Hepatocyte (in vitro differentiated cells): ENCODE results near the gene CENPB. TPM values are rescaled to one million over a fixed set of nuclear protein-coding genes. Genes with fewer than 3 reads are reported as not detected.
"Not testable (repeated sequence)": the region's sequence is repeated elsewhere in the genome, so short reads cannot be mapped to it uniquely, and the experiment has no call there.

Experiments used
- DNase-seq: peaks from one replicate; pipeline ENCODE4 v3.0.0-alpha.2; 2016; ENCODE audit warnings: low spot score
- H2AFZ ChIP-seq: fragments of 200-600 bp; sonication (generic); 2 replicates; pipeline ENCODE4 v1.6.0; 2016; ENCODE audit warnings: antibody characterized with exemption, mild to moderate bottlenecking
- H3K27ac ChIP-seq: fragments of 200-600 bp; sonication (generic); 2 replicates; pipeline ENCODE4 v1.5.1; 2016; ENCODE audit warnings: mild to moderate bottlenecking
- H3K27me3 ChIP-seq: fragments of 200-600 bp; sonication (generic); 2 replicates; pipeline ENCODE4 v1.6.1; 2016
- H3K36me3 ChIP-seq: fragments of 200-600 bp; sonication (generic); replicated peaks from 2 replicates; pipeline ENCODE4 v1.5.1; 2016; ENCODE audit warnings: low read depth; ENCODE audit not compliant: insufficient read depth
- H3K4me1 ChIP-seq: fragments of 200-600 bp; sonication (generic); 2 replicates; pipeline ENCODE4 v1.5.1; 2016; ENCODE audit warnings: mild to moderate bottlenecking, moderate library complexity; ENCODE audit not compliant: insufficient read depth
- H3K4me2 ChIP-seq: fragments of 200-600 bp; sonication (generic); 2 replicates; pipeline ENCODE4 v1.6.0; 2016
- H3K4me3 ChIP-seq: fragments of 200-600 bp; sonication (generic); 2 replicates; pipeline ENCODE4 v1.5.1; 2016; ENCODE audit warnings: mild to moderate bottlenecking
- H3K79me2 ChIP-seq: fragments of 200-600 bp; sonication (generic); 2 replicates; pipeline ENCODE4 v1.6.0; 2017; ENCODE audit warnings: mild to moderate bottlenecking
- H3K9me2 ChIP-seq: fragments of 200-600 bp; sonication (generic); replicated peaks from 2 replicates; pipeline ENCODE4 v1.6.0; 2017; ENCODE audit warnings: mild to moderate bottlenecking; ENCODE audit not compliant: insufficient read depth
- H3K9me3 ChIP-seq: fragments of 200-600 bp; sonication (generic); 2 replicates; pipeline ENCODE4 v1.5.1; 2016; ENCODE audit warnings: low read depth, mild to moderate bottlenecking
- H4K20me1 ChIP-seq: fragments of 200-600 bp; sonication (generic); 2 replicates; pipeline ENCODE4 v1.6.0; 2016; ENCODE audit warnings: mild to moderate bottlenecking; ENCODE audit not compliant: insufficient read depth, poor library complexity, severe bottlenecking
- CTCF ChIP-seq: fragments of 200-600 bp; sonication (generic); IDR thresholded peaks from 2 replicates; pipeline ENCODE4 v1.5.1; 2016; ENCODE audit warnings: antibody characterized with exemption, mild to moderate bottlenecking; ENCODE audit not compliant: poor library complexity
- EZH2 ChIP-seq: fragments of 200-600 bp; sonication (generic); IDR thresholded peaks from 2 replicates; pipeline ENCODE4 v1.6.1; 2016; ENCODE audit warnings: antibody characterized with exemption, mild to moderate bottlenecking, borderline replicate concordance
- EZH2phosphoT487 ChIP-seq: fragments of 200-600 bp; sonication (generic); IDR thresholded peaks from one replicate; pipeline ENCODE4 v1.6.1; 2018; ENCODE audit warnings: antibody characterized with exemption, mild to moderate bottlenecking, low read depth, moderate library complexity; ENCODE audit not compliant: unreplicated experiment, severe bottlenecking
- WGBS: methylation state at CpG from one replicate; pipeline ENCODE4 v1.1.6; 2016; ENCODE audit warnings: low lambda C conversion rate; ENCODE audit errors: missing lambda C conversion rate; 5-methylcytosine and 5-hydroxymethylcytosine counted together
- polyA plus RNA-seq: library from polyadenylated mRNA; unstranded; fragments of >200 nt; fragmentation: Nextera tagmentation; extraction: Ambion mirVana; gene quantifications from 2 replicates; pipeline ENCODE4 v1.2.1, GENCODE V29; 2016
- total RNA-seq: library from RNA; depleted of rRNA; stranded (reverse); fragments of >200 nt; gene quantifications from 2 replicates; pipeline ENCODE4 v1.2.3, GENCODE V29; 2014

Gene CENPB, protein sequence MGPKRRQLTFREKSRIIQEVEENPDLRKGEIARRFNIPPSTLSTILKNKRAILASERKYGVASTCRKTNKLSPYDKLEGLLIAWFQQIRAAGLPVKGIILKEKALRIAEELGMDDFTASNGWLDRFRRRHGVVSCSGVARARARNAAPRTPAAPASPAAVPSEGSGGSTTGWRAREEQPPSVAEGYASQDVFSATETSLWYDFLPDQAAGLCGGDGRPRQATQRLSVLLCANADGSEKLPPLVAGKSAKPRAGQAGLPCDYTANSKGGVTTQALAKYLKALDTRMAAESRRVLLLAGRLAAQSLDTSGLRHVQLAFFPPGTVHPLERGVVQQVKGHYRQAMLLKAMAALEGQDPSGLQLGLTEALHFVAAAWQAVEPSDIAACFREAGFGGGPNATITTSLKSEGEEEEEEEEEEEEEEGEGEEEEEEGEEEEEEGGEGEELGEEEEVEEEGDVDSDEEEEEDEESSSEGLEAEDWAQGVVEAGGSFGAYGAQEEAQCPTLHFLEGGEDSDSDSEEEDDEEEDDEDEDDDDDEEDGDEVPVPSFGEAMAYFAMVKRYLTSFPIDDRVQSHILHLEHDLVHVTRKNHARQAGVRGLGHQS
- 40.9 and 46.7 TPM in 2 replicates for total RNA-seq
- 17.6 and 21.2 TPM in 2 replicates for polyA plus RNA-seq

DNA sequence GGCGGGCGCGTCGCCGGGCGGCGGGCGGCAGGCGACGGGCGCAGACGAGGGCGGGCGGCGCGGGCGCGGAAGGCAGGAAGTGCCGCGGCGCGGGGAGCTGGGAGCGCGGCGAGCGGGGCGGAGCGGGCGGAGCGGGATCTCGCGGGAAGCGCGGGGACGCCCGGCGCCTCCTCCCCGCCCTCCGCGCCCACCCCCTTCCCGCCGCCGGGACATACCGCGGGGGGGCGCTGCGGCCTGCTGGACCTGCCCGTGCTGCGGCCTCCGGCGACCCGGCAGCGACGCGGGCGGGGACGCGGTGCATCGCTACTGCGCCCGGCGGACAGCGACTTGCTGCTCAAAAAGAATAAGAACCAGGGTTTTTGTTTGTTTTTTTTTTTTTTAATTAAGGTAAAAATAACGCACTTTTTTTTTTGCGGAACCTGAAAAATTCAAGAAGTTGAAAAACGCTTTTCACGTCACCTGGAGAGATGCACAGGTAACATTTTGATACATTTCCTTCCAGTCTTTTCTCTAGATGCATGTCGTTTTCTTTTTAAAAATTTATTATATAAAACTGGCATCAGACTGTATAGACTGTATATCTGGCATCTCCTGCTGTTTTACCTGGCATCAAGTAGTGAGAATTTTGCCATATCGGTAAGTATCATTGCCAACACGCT is at the start of gene CENPB:
TSS of gene CENPB (minus strand) at position 76 of the 659 bp plus-strand sequence. CDS start 257 bp downstream, outside the sequence.
- H3K9me2 ChIP-seq = no peaks in the 10 kb centered on the region
- H3K27ac ChIP-seq = peak within 1 kb of the TSS; percentile 70
- peak within 1 kb of the TSS; percentile 30 for H3K4me3 ChIP-seq
- peaks cover 30% of the 10 kb centered on the region for H3K4me1 ChIP-seq
- DNase-seq = peak; percentile 95
- 9% methylated on average over 25 of the region's 70 CpGs for WGBS
- H3K79me2 ChIP-seq = peaks cover 32% of the 10 kb centered on the region
- TF ChIP-seq EZH2 (no peak), EZH2phosphoT487 (no peak), CTCF (peak; percentile 76)
- no peaks in the 10 kb centered on the region for H3K27me3 ChIP-seq
- H3K36me3 ChIP-seq = no peaks in the 10 kb centered on the region
- H4K20me1 ChIP-seq = peaks cover 18% of the 10 kb centered on the region
- H2AFZ ChIP-seq = peak within 1 kb of the TSS; percentile 30
- peak within 1 kb of the TSS; percentile 97 for H3K4me2 ChIP-seq
- H3K9me3 ChIP-seq = no peaks in the 10 kb centered on the region

DNA sequence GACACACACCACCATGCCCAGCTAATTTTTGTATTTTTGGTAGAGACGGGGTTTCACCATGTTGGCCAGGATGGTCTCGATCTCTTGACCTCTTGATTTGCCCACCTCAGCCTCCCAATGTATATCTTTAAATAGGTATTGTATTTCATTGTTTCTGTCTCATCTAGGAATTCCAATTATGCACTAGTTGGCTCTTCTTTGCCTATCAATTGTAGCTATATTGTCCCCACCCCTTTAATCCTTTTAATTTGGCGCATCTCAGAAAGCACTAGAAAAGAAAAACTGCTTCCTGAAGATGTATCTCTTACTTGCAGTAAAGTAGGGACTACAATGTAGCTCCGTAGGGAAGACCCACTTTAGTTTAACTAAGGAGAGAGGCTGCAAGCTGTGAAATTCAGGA is 49.6 kb upstream of the CENPB start:
- Histone ChIP-seq H3K4me3 (no peak overlapping the region), H3K9me2 (no peaks in the 10 kb centered on the region), H3K27ac (no peak overlapping the region), H3K36me3 (no peaks in the 10 kb centered on the region), H3K27me3 (no peaks in the 10 kb centered on the region), H3K4me1 (no peaks in the 10 kb centered on the region), H3K4me2 (no peak overlapping the region), H4K20me1 (no peaks in the 10 kb centered on the region), H3K79me2 (no peaks in the 10 kb centered on the region), H2AFZ (no peak overlapping the region), H3K9me3 (no peaks in the 10 kb centered on the region)
- WGBS = 100% methylated on average over 4 of the region's 4 CpGs
- no peak for TF ChIP-seq EZH2
- TF ChIP-seq EZH2phosphoT487 = no peak
- TF ChIP-seq CTCF = no peak
- DNase-seq = no peak

GRCh38 chr20:3829891-3830290 is 43.4 kb upstream of the CENPB start:
- not testable (repeated sequence) for H3K27me3 ChIP-seq, H2AFZ ChIP-seq, H3K27ac ChIP-seq, H3K9me3 ChIP-seq, H3K4me2 ChIP-seq, H3K9me2 ChIP-seq, H3K4me3 ChIP-seq, H4K20me1 ChIP-seq, H3K4me1 ChIP-seq, H3K79me2 ChIP-seq, DNase-seq, H3K36me3 ChIP-seq
- 96% methylated on average over 5 of the region's 5 CpGs for WGBS

DNA sequence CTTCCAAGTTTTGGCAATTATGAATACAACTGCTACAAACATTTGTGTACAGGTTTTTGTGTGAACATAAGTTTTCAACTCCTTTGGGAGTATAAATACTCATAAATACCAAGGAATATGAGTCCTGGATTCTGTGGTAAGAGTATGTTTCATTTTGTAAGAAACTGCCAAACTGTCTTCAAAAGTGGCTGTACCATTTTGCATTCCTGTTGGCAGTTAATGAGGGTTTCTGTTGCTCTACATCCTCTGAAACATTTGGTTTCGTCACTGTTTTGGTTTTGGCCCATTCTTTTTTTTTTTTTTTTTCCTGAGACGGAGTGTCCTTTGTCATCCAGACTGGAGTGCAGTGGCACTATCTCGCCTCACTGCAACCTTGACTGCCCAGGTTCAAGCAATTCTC is 42.3 kb upstream of the CENPB start:
- Histone ChIP-seq H4K20me1 (no peaks in the 10 kb centered on the region), H3K27me3 (no peaks in the 10 kb centered on the region), H3K9me3 (no peaks in the 10 kb centered on the region), H3K9me2 (no peaks in the 10 kb centered on the region), H3K36me3 (no peaks in the 10 kb centered on the region), H3K4me1 (no peaks in the 10 kb centered on the region), H2AFZ (no peak overlapping the region), H3K4me3 (no peak overlapping the region), H3K4me2 (no peak overlapping the region), H3K27ac (no peak overlapping the region), H3K79me2 (no peaks in the 10 kb centered on the region)
- DNase-seq = no peak
- 89% methylated on average over 2 of the region's 3 CpGs for WGBS
- TF ChIP-seq CTCF (no peak), EZH2phosphoT487 (no peak), EZH2 (no peak)
